RWPE1 (cell line): ENCODE results near the gene PALD1.

Experiments used
- CTCF ChIA-PET: fragments of 350-600 bp; sonication (Branson Sonifier 250); formaldehyde crosslinking; extraction: SDS; loops from one replicate; lab custom pipeline; 2021; lab: Yijun Ruan, JAX
- POLR2A ChIA-PET: fragments of 400-600 bp; formaldehyde crosslinking; extraction: SDS; loops from one replicate; lab custom pipeline; 2020; ENCODE audit warnings: antibody characterized with exemption; ENCODE audit not compliant: low non-redundant PET; lab: Yijun Ruan, JAX
- DNase-seq: peaks from one replicate; pipeline ENCODE4 v3.0.0; 2012; ENCODE audit warnings: low spot score
- H3K27ac ChIP-seq: fragments of 450-650 bp; 2 replicates; pipeline ENCODE4 v1.5.1; 2017
- TF ChIP-seq, protein P1 (sequence below): fragments of 450-650 bp; conservative IDR thresholded peaks from 2 replicates; pipeline ENCODE4 v1.5.1; 2017; ENCODE audit warnings: low read depth, mild to moderate bottlenecking

PALD1 gene

DNA sequence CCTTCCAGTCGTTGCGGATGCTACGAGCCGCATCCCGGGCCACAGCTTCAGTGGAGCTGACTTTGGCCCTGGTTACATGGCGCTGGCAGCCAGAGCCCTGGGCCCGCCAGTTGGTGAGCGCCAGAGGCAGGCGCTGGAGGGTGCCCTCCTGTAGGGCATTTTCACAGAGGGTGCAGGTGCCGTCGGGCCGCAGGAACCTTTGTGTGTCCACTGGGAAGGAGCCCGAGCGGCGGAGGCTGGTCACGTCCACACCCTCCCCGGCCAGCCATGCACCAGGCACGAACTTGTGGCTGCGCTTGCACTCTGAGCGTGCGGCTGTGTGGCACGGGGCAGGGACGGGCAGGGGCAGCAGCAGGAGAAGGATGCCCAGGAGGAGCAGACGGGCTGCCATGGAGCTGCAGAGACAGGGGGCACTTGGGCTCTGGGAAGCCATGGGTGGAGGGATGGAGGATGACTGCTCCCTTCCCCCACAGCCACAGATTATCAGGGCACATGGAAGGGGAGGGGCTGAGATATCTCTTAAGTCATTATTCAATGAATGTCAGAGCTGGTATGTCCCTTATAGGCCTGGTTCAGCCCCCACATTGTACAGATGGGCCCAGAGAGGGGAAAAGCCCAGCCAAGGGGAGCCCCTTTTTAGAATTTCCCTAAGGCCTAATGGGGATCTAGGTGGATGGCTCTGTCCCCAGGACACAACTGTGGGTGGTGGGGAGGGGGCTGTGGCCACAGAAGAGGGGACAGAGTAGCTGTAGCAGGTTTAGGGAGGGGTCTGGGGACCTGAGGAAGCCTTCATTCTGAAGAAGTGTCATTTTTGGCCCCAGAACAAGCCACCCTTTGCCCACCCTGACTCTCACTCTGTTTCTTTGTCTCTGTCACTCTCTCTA is 122.2 kb downstream of the PALD1 start:
- TF ChIP-seq, protein P1, sequence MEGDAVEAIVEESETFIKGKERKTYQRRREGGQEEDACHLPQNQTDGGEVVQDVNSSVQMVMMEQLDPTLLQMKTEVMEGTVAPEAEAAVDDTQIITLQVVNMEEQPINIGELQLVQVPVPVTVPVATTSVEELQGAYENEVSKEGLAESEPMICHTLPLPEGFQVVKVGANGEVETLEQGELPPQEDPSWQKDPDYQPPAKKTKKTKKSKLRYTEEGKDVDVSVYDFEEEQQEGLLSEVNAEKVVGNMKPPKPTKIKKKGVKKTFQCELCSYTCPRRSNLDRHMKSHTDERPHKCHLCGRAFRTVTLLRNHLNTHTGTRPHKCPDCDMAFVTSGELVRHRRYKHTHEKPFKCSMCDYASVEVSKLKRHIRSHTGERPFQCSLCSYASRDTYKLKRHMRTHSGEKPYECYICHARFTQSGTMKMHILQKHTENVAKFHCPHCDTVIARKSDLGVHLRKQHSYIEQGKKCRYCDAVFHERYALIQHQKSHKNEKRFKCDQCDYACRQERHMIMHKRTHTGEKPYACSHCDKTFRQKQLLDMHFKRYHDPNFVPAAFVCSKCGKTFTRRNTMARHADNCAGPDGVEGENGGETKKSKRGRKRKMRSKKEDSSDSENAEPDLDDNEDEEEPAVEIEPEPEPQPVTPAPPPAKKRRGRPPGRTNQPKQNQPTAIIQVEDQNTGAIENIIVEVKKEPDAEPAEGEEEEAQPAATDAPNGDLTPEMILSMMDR: no peak
- DNase-seq: no peak
- no peak overlapping the region for H3K27ac ChIP-seq
- POLR2A ChIA-PET: no interaction called here
- CTCF ChIA-PET: no interaction called here

DNA sequence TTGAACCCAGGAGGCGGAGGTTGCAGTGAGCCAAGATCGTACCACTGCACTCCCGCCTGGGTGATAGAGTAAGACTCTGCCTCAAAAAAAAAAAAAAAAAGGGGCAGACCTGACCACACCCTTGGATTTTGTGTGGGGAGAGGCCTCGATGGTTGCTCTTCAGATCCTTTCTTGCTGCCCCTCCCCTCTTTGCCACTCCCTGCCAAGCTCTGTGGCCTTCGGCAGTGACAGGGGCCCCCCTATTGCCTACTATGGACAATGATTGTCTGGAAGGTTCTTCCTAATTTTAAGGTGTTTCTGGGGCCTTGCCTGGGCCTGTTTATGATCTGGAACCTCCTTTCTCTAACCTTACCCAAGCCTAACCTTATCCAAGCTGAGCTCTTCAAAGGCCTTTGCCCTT is 123.2 kb downstream of the PALD1 start:
- ChIA-PET CTCF (no interaction called here), POLR2A (no interaction called here)
- no peak overlapping the region for H3K27ac ChIP-seq
- TF ChIP-seq, protein P1: no peak
- DNase-seq: no peak

DNA sequence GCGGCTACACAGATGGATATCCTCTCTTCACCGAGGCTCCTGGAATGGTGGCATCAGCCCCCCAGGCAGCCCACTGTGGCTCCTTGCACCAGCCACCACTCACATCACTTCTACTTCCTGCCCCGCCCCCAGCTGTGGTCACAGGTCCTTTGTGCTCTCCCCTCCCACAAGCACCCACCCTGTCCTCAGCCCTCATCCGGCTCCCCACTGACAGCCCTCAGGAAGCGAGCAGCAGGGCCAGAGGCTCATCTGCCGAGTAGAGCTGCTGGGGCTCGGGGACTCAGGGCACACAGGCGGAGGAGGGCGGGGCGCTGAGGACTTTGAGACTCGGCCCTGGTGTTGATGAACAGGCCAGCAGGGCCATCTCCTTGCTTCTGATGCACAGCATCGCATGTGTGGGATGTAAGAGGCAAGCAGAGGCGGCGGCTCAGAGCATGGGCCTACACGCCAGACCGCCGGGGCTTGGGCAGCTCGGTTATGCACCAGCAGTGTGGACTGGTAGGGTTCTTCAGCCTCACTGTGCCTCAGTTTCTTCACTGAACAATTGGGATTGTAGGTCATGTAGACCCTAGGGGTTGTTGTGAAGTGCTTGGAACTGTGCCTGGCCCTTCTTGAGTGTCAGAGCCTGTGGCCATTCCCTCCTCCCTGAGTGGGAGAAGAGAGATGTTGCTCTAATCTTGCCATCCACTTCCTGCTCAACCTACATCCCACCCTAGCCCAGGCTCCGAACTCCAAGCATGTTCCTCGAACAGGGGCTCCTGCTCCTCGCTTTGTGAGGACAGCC is 124.3 kb downstream of the PALD1 start, which contains the start of gene PRF1:
Gene PRF1, minus strand, starts transcription at position 77 of the 784 bp plus-strand sequence. CDS start 1,839 bp downstream, outside the sequence.
- ChIA-PET CTCF (no interaction called here), POLR2A (no interaction called here)
- TF ChIP-seq, protein P1: no peak
- no peak within 1 kb of the TSS for H3K27ac ChIP-seq
- no peak for DNase-seq

DNA sequence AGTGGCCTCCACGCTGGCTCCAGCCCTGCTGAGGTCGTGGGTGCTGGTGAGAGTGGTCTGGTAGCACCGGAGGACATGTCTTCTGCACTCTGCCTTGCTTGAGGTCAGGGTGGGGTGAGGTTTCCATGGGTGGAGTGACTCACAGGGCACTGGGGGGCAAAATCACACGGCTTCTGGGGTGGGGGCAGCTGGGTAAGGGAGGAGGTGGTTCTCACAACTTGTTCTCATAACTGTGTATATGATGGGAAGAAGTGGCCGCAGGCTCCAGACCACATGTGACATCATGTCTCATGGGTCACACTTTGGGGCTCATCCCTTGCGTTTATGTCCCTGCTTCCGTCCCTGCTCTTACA is 124.9 kb downstream of the PALD1 start:
- CTCF ChIA-PET: no interaction called here
- TF ChIP-seq, protein P1: no peak
- H3K27ac ChIP-seq: no peak overlapping the region
- no peak for DNase-seq
- POLR2A ChIA-PET: no interaction called here

DNA sequence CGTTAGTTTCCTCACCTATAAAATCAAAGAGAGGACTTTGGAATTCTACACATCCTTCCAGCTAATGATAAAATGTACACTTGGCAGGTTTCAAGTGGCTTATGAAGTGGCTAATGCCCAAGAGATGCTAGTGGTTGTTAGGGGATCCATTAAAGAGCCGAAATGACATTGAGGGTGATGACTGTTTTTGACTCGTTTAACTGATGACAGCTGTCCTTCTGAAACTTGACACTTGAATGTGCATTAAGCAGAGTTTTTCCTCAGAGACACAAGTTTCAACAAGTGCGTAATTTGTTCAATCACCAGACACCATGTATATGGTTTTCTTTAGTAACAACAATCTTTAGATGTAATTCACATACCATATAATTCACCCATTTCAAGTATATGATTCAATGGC is 125.5 kb downstream of the PALD1 start:
- CTCF ChIA-PET: interaction anchor here (0.6 kb wide), 1 partner anchor 20 kb away, joined by 3 read pairs; no protein-coding TSS in a partner anchor
- POLR2A ChIA-PET: no interaction called here
- H3K27ac ChIP-seq: no peak overlapping the region
- DNase-seq: no peak
- TF ChIP-seq, protein P1: no peak

DNA sequence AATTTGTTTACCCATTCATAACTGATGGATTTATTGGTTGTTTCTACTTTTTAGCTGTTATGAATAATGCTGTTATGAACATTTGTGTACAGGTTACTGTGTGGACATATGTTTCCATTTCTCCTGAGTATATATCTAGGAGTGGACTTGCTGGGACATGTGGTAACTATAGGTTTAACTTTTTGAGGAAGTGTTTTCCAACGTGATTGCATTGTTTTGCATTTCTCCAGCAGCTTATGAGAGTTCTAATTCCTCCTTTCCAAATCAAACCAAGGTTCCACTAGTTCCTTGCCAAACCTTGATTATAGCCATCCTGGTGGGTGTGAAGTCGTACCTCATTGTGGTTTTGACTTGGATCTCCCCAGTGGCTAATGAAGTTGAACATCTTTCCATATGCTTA is 126.6 kb downstream of the PALD1 start:
- ChIA-PET POLR2A (no interaction called here), CTCF (interaction anchor here (0.6 kb wide), 1 partner anchor 687 kb away, joined by 3 read pairs; no protein-coding TSS in a partner anchor)
- H3K27ac ChIP-seq: no peak overlapping the region
- TF ChIP-seq, protein P1: no peak
- DNase-seq: no peak
